ENCODE measurements around the gene FIGNL1.

The FIGNL1 gene

DNA sequence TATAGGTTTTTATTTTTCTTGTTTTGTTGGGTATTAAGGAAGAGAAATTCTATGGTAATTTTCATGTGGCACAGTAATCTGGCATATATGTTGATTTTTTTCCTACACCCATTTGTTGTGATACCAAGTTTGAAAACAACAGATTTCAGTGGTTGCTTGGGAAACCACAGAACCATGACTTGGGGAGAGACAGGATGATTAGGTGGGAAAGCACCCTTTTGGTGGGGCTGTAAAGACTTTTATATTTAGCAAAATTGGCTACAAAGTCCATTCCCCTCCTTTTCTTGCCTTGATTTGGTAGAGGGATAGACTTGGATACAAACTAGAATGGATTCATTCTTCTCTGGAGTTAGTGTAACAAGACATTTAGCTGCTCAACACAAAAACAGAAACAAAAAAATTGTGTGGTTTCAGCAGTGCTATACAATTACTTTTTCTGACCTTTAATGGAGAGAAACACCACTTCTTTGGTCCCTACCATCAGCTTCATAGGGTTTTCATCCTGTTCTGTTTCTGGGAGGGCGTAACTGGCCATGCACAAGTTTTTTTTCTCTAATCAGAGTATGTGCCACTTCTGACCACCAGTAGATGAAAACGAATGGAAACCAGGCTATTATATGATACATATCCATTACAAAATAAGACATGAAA is 52.7 kb downstream of the FIGNL1 start:
- H3K9me3 ChIP-seq (ENCODE audit: low read length): peaks cover 2% of the 10 kb centered on the region
- no peaks in the 10 kb centered on the region for H3K27me3 ChIP-seq (ENCODE audit: insufficient read depth, low read length)
- H2AFZ ChIP-seq (ENCODE audit: low read depth, low read length): no peak overlapping the region
- peaks cover 4% of the 10 kb centered on the region for H3K36me3 ChIP-seq (ENCODE audit: insufficient read depth, low read length)
- peaks cover 3% of the 10 kb centered on the region for H3K4me1 ChIP-seq (ENCODE audit: insufficient read depth, low read length)
- no peak overlapping the region for H3K4me3 ChIP-seq (ENCODE audit: low read length)

- H2AFZ ChIP-seq (ENCODE audit: low read depth, low read length): no peak overlapping the region
- H3K27me3 ChIP-seq (ENCODE audit: insufficient read depth, low read length): no peaks in the 10 kb centered on the region
- peaks cover 2% of the 10 kb centered on the region for H3K9me3 ChIP-seq (ENCODE audit: low read length)
- H3K4me3 ChIP-seq (ENCODE audit: low read length): no peak overlapping the region
- peaks cover 6% of the 10 kb centered on the region for H3K36me3 ChIP-seq (ENCODE audit: insufficient read depth, low read length)
- H3K4me1 ChIP-seq (ENCODE audit: insufficient read depth, low read length): peaks cover 3% of the 10 kb centered on the region
Measured at GRCh38 chr7:50396856-50397255, 53.3 kb downstream of the FIGNL1 start.

DNA sequence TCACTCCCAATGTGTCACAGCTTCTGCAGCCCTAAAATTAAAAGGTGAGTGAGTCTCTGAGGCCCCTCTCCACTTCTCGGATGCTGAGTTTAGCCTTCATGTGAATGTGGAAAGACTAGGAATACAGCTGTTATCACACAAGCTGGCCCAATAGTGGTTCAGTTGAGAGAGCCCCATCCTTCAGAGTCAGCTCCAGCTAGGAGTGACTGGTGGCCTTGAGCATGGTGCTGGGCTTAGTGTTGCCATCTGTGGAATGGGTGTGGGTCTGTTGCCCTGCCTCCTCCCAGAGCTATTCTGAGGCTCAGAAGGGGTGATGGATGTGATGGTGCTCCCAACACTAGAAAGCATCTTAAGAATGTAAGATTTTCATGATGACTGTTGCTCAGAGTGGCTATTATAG is 55.8 kb downstream of the FIGNL1 start:
- Histone ChIP-seq H3K36me3 (ENCODE audit: insufficient read depth, low read length) (peaks cover 6% of the 10 kb centered on the region), H3K9me3 (ENCODE audit: low read length) (peaks cover 2% of the 10 kb centered on the region), H3K27me3 (ENCODE audit: insufficient read depth, low read length) (no peaks in the 10 kb centered on the region), H3K4me1 (ENCODE audit: insufficient read depth, low read length) (peaks cover 3% of the 10 kb centered on the region), H3K4me3 (ENCODE audit: low read length) (no peak overlapping the region), H2AFZ (ENCODE audit: low read depth, low read length) (no peak overlapping the region)
